Thyroid gland (tissue), 4 donors: Measurements from ENCODE around the gene RGSL1. TPM values are rescaled to one million over a fixed set of nuclear protein-coding genes. Genes with fewer than 3 reads are reported as not detected.

Experiments
- DNase-seq, 2 donors: peaks; one replicate each; pipeline ENCODE4 v3.0.0-alpha.2; 2019
- H3K27ac ChIP-seq, 3 donors: fragments of 200-600 bp; sonication (generic); 1 replicate in 2 of 3; 2 replicates in 1 of 3; pipeline ENCODE4 v1.5.1; 2016 to 2019; ENCODE audit warnings: mild to moderate bottlenecking in 1 of 3, moderate library complexity in 1 of 3
- H3K27me3 ChIP-seq: fragments of 200-600 bp; sonication (generic); one replicate; pipeline ENCODE4 v1.5.1; 2019
- H3K36me3 ChIP-seq, 2 donors: fragments of 200-600 bp; sonication (generic); one replicate each; pipeline ENCODE4 v1.5.1; 2016 to 2019
- H3K4me1 ChIP-seq, 2 donors: fragments of 200-600 bp; sonication (generic); one replicate each; pipeline ENCODE4 v1.5.1; 2017 to 2019
- H3K4me3 ChIP-seq, 3 donors: fragments of 200-600 bp; sonication (generic); replicated peaks in 1 of 3; 1 replicate in 2 of 3; 2 replicates in 1 of 3; pipeline ENCODE4 v1.5.1; 2016; ENCODE audit warnings: mild to moderate bottlenecking in 1 of 3
- H3K9me3 ChIP-seq: fragments of 200-600 bp; sonication (generic); one replicate; pipeline ENCODE4 v1.5.1; 2017
- POLR2A ChIP-seq, 2 donors: fragments of 450-650 bp; IDR thresholded peaks; one replicate each; pipeline ENCODE4 v1.6.1; 2017; ENCODE audit warnings: antibody characterized with exemption in 2 of 2, mild to moderate bottlenecking in 2 of 2, moderate library complexity in 1 of 2
- WGBS, 2 donors: methylation state at CpG; one replicate each; pipeline ENCODE4 v1.1.5; 2017; 5-methylcytosine and 5-hydroxymethylcytosine counted together
- intact Hi-C: fragments of 100-400 bp; cut with DNase I; formaldehyde crosslinking; loops from one replicate; pipeline ENCODE4 v1.15.1; 2023
- total RNA-seq, 4 donors: library from RNA; depleted of rRNA; stranded (reverse); fragments of >200 nt; gene quantifications; one replicate each; pipeline ENCODE4 v1.2.3, GENCODE V29; 2016
- TF ChIP-seq, protein P1 (sequence below), 6 experiments: fragments of 200-600 bp in 3 of 6; fragments of 450-650 bp in 3 of 6; sonication (generic) in 3 of 6; IDR thresholded peaks; one replicate each; pipeline ENCODE4 v1.5.1; 2016 to 2019; ENCODE audit warnings: antibody characterized with exemption in 6 of 6, mild to moderate bottlenecking in 2 of 6, inconsistent platforms in 1 of 6, moderate library complexity in 1 of 6

Gene RGSL1
- total RNA-seq, 4 donors from 2014 or later: 0.27 TPM; not detected in 3

DNA sequence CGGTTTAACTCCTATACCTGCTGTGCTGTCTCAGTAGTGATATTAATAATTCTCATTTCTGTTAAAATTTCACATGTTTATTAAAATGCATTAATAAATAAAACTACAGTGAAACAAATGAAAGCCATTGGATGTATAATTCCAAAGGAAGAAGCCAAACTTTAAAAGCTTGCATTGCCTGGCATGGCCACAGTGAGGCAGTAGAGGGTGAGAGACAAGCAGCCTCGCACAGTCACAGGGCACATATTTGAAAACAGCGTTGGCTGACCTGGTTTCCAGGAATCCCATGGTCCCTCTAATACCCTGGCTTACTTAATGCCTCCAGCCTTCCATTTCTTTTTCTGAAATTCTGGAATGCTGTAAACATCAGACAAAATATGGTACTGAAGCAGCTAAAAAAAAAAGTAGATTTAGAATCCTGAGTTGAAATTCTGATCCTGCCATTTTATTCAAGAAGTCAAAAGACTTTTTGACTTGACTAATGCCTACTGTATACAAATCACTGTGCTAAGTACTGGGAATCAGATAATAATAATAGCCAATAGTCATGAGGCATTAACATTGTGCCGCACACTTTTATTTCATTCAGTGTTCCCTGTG, 145.8 kb downstream of the RGSL1 start:
- Histone ChIP-seq H3K27me3 (no peaks in the 10 kb centered on the region), H3K4me3 (no peak overlapping the region), H3K9me3 (no peaks in the 10 kb centered on the region), H3K4me1 (peaks cover 14 to 22% of the 10 kb centered on the region in 2 donors), H3K27ac (peak overlapping the region in 2 of 3 donors; percentile 40 to 52), H3K36me3 (peaks cover 13 to 14% of the 10 kb centered on the region in 2 donors)
- WGBS, 2 donors: 35 to 39% methylated on average over 4 of the region's 4 CpGs
- intact Hi-C loops: loop anchor here (10.0 kb wide), 1 partner anchor 511 kb away; no protein-coding TSS in a partner anchor
- TF ChIP-seq, protein P1, sequence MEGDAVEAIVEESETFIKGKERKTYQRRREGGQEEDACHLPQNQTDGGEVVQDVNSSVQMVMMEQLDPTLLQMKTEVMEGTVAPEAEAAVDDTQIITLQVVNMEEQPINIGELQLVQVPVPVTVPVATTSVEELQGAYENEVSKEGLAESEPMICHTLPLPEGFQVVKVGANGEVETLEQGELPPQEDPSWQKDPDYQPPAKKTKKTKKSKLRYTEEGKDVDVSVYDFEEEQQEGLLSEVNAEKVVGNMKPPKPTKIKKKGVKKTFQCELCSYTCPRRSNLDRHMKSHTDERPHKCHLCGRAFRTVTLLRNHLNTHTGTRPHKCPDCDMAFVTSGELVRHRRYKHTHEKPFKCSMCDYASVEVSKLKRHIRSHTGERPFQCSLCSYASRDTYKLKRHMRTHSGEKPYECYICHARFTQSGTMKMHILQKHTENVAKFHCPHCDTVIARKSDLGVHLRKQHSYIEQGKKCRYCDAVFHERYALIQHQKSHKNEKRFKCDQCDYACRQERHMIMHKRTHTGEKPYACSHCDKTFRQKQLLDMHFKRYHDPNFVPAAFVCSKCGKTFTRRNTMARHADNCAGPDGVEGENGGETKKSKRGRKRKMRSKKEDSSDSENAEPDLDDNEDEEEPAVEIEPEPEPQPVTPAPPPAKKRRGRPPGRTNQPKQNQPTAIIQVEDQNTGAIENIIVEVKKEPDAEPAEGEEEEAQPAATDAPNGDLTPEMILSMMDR (IDR thresholded peaks at IDR 0.05): peak; percentile 73 to 91 (median 88)
- TF ChIP-seq POLR2A (IDR thresholded peaks at IDR 0.05): no peak
- DNase-seq: peak; percentile 77 to 83

DNA sequence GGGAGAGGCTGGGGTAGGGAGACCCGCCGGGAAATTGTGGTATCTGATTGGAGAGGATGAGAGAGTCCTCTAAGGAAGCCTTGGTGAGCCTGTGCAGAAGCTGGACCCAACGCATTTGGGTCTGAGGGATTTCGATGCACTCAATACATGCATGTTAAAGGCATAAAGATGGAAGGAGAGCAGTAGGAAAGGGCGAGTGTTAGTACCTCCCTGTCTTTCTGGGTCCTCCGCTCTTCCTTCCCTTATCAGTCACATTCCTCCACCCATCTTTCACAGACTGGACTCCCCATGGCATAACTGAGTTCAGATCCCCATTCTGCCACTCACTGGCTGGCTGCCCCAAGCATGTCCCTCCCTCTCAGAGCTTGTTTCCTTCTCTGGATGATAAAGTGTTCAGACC, 147.0 kb downstream of the RGSL1 start:
- H3K4me1 ChIP-seq: peaks cover 26 to 33% of the 10 kb centered on the region in 2 donors
- WGBS, 2 donors: 78 to 91% methylated on average over 6 of the region's 6 CpGs
- H3K36me3 ChIP-seq: peaks cover 18 to 20% of the 10 kb centered on the region in 2 donors
- H3K27ac ChIP-seq: peak overlapping the region in 2 of 3 donors; percentile 40 to 52
- H3K4me3 ChIP-seq: no peak overlapping the region
- H3K9me3 ChIP-seq: no peaks in the 10 kb centered on the region
- intact Hi-C loops: loop anchor here (10.0 kb wide), 1 partner anchor 512 kb away; no protein-coding TSS in a partner anchor
- no peak for TF ChIP-seq POLR2A (IDR thresholded peaks at IDR 0.05)
- TF ChIP-seq, protein P1 (IDR thresholded peaks at IDR 0.05): no peak
- H3K27me3 ChIP-seq: no peaks in the 10 kb centered on the region
- no peak for DNase-seq

DNA sequence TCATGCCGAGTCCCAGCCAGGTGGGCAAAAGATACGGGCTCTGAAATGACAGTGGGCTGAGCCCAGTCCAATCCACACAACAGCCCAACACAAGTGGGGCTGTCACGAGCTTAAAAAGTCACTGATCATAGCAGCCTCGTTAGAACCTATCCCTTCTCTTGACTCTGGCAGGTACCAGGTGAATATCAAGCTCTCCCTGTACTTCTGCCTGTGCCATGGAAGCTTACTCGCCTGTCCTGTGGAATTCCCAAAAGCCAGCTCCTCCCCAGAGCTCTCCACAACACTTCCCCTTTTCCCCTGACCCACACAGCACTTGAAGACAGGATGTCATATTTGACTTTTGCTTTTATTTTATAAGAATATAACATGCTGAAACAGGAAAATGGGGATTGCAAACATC, 148.3 kb downstream of the RGSL1 start:
- no peak overlapping the region for H3K4me3 ChIP-seq
- peaks cover 18 to 29% of the 10 kb centered on the region in 2 donors for H3K36me3 ChIP-seq
- no peaks in the 10 kb centered on the region for H3K9me3 ChIP-seq
- H3K4me1 ChIP-seq: peaks cover 28 to 41% of the 10 kb centered on the region in 2 donors
- intact Hi-C loops: loop anchor here (10.0 kb wide), 1 partner anchor 513 kb away; no protein-coding TSS in a partner anchor
- 70 to 80% methylated on average over 5 of the region's 5 CpGs for WGBS, 2 donors
- H3K27ac ChIP-seq: peak overlapping the region in 2 of 3 donors; percentile 11 to 90
- H3K27me3 ChIP-seq: no peaks in the 10 kb centered on the region
- DNase-seq: no peak
- no peak for TF ChIP-seq POLR2A (IDR thresholded peaks at IDR 0.05)
- TF ChIP-seq, protein P1 (IDR thresholded peaks at IDR 0.05): no peak

DNA sequence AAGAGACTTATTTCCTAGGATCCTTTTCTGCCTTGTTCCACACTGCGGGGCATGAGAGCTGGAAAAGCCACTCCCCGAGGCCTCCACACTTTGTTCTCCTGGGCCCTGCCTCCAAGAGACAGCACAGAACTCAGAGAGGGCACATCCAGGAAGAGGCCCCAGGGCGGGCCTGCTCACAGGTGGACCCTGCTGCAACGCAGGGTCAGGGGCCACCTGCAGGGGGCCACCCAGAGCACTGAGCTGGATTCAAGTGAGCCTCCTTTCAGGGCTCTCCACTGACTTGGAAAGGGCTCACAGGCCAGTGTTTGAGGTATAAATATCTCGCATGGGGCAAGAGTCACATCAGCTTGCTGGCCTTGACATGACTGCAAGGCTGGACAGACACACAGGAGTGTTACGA, 149.4 kb downstream of the RGSL1 start:
- intact Hi-C loops: loop anchor here (10.0 kb wide), 1 partner anchor 515 kb away; no protein-coding TSS in a partner anchor
- no peaks in the 10 kb centered on the region for H3K27me3 ChIP-seq
- H3K4me1 ChIP-seq: peaks cover 28 to 41% of the 10 kb centered on the region in 2 donors
- DNase-seq: no peak
- no peaks in the 10 kb centered on the region for H3K9me3 ChIP-seq
- H3K4me3 ChIP-seq: no peak overlapping the region
- no peak for TF ChIP-seq POLR2A (IDR thresholded peaks at IDR 0.05)
- TF ChIP-seq, protein P1 (IDR thresholded peaks at IDR 0.05): peak in 3 of 6 experiments; percentile 24 to 31 (median 28)
- H3K36me3 ChIP-seq: peaks cover 18 to 29% of the 10 kb centered on the region in 2 donors
- H3K27ac ChIP-seq: peak overlapping the region; percentile 18 to 95 (median 90)
- 69 to 72% methylated on average over 4 to 6 of the region's 6 CpGs for WGBS, 2 donors
